Motor neuron (in vitro differentiated cells): ENCODE data around the gene ATF6. TPM values are rescaled to one million over a fixed set of nuclear protein-coding genes. Genes with fewer than 3 reads are reported as not detected.

Experiments
- ATAC-seq, 8 experiments: fragments of 200-7000 bp; cut with Tn5 transposase; replicated peaks in 6 of 8; 2 replicates each; pipeline ENCODE4 v1.8.0; 2021; ENCODE audit warnings: mild to moderate bottlenecking in 8 of 8, moderate library complexity in 8 of 8
- H3K27ac ChIP-seq, 2 donors: fragments of 250-450 bp; sonication (Bioruptor Pico); 2 replicates each; pipeline ENCODE4 v1.9.0; 2021; ENCODE audit warnings: antibody characterized with exemption in 2 of 2, mild to moderate bottlenecking in 2 of 2, moderate library complexity in 1 of 2
- H3K4me1 ChIP-seq, 2 donors: fragments of 250-450 bp; sonication (Bioruptor Pico); replicated peaks in 1 of 2; 2 replicates each; pipeline ENCODE4 v1.6.1; 2021; ENCODE audit warnings: antibody characterized with exemption in 2 of 2, mild to moderate bottlenecking in 2 of 2, moderate library complexity in 1 of 2
- H3K4me3 ChIP-seq, 5 donors: fragments of 250-450 bp; sonication (Bioruptor Pico); 2 replicates each; pipeline ENCODE4 v1.9.0; 2021; ENCODE audit warnings: antibody characterized with exemption in 5 of 5, mild to moderate bottlenecking in 5 of 5, moderate library complexity in 4 of 5
- WGBS, 10 experiments: fragments of 450-650 bp; shearing (Covaris generic); methylation state at CpG; one replicate each; pipeline ENCODE4 v1.0.0; 2022; 5-methylcytosine and 5-hydroxymethylcytosine counted together
- in situ Hi-C, 9 experiments: fragments of 400-800 bp; cut with MboI; loops; one replicate each; pipeline ENCODE4 v1.15.0; 2021; ENCODE audit warnings: low sequenced_read_pairs in 9 of 9, low pct_unique_long_range_greater_than_20kb in 2 of 9; ENCODE audit not compliant: unreplicated experiment in 9 of 9
- total RNA-seq, 8 experiments: library from RNA; unstranded; fragments of 300-600 nt; gene quantifications; 2 replicates each; pipeline versions ENCODE4 v1.2.3 to v1.2.4, GENCODE V29; 2022

ATF6 gene
- total RNA-seq, 8 experiments from 2014 or later = 18.2 to 46.3 (median 30.6) TPM

- no peak overlapping the region for H3K27ac ChIP-seq
- WGBS, 10 experiments = 75 to 89% (median 81%) methylated on average over 1 to 8 of the region's 8 CpGs; no CpG with 5 or more reads in 1 of the 10 experiments
- in situ Hi-C loops = no loop called here
- ATAC-seq = no peak
- H3K4me1 ChIP-seq = no peaks in the 10 kb centered on the region
- no peak overlapping the region for H3K4me3 ChIP-seq
These were observed 233.4 kb downstream of the ATF6 start for GRCh38 chr1:161999301-162000052.

- Histone ChIP-seq H3K27ac (no peak overlapping the region), H3K4me1 (no peaks in the 10 kb centered on the region), H3K4me3 (no peak overlapping the region)
- WGBS, 10 experiments = 89 to 100% (median 94%) methylated on average over 1 to 7 of the region's 11 CpGs; no CpG with 5 or more reads in 3 of the 10 experiments
- no peak for ATAC-seq
- in situ Hi-C loops = no loop called here
These were observed 233.9 kb downstream of the ATF6 start for GRCh38 chr1:162000053-162000420.

GRCh38 chr1:162003061-162003829 lies 237.1 kb downstream of the ATF6 start:
- no peak overlapping the region for H3K27ac ChIP-seq
- in situ Hi-C loops = no loop called here
- 2 to 74% (median 55%) methylated on average over 3 to 15 of the region's 15 CpGs; no CpG with 5 or more reads in 4 of the 10 experiments for WGBS, 10 experiments
- ATAC-seq = peak in 5 of 8 experiments; percentile 29 to 74 (median 42)
- no peaks in the 10 kb centered on the region for H3K4me1 ChIP-seq
- no peak overlapping the region for H3K4me3 ChIP-seq

- ATAC-seq = peak in 3 of 8 experiments; percentile 63 to 74 (median 70)
- in situ Hi-C loops = no loop called here
- Histone ChIP-seq H3K4me1 (no peaks in the 10 kb centered on the region), H3K27ac (no peak overlapping the region), H3K4me3 (no peak overlapping the region)
- 28 to 93% (median 74%) methylated on average over 3 to 5 of the region's 5 CpGs; no CpG with 5 or more reads in 4 of the 10 experiments for WGBS, 10 experiments
These were observed 237.7 kb downstream of the ATF6 start for GRCh38 chr1:162003830-162004215.

- in situ Hi-C loops = no loop called here
- 40 to 100% (median 86%) methylated on average over 1 to 3 of the region's 3 CpGs; no CpG with 5 or more reads in 2 of the 10 experiments for WGBS, 10 experiments
- ATAC-seq = no peak
- no peak overlapping the region for H3K27ac ChIP-seq
- no peaks in the 10 kb centered on the region for H3K4me1 ChIP-seq
- H3K4me3 ChIP-seq = no peak overlapping the region
These were observed 238.4 kb downstream of the ATF6 start for GRCh38 chr1:162004441-162004950.

GRCh38 chr1:162006081-162006480 lies 240.0 kb downstream of the ATF6 start:
- 74 to 100% (median 85%) methylated on average over 1 to 5 of the region's 6 CpGs; no CpG with 5 or more reads in 1 of the 10 experiments for WGBS, 10 experiments
- Histone ChIP-seq H3K4me3 (no peak overlapping the region), H3K4me1 (no peaks in the 10 kb centered on the region), H3K27ac (no peak overlapping the region)
- no peak for ATAC-seq
- in situ Hi-C loops = no loop called here

- in situ Hi-C loops = no loop called here
- WGBS, 10 experiments = 57 to 100% (median 96%) methylated on average over 1 to 3 of the region's 3 CpGs; no CpG with 5 or more reads in 4 of the 10 experiments
- ATAC-seq = no peak
- no peak overlapping the region for H3K27ac ChIP-seq
- H3K4me1 ChIP-seq = no peaks in the 10 kb centered on the region
- no peak overlapping the region for H3K4me3 ChIP-seq
These were observed 241.3 kb downstream of the ATF6 start for GRCh38 chr1:162007466-162007865.

- WGBS, 10 experiments = 65 to 100% (median 83%) methylated on average over 1 to 5 of the region's 5 CpGs; no CpG with 5 or more reads in 4 of the 10 experiments
- no peak overlapping the region for H3K27ac ChIP-seq
- no peaks in the 10 kb centered on the region for H3K4me1 ChIP-seq
- no peak overlapping the region for H3K4me3 ChIP-seq
- in situ Hi-C loops = no loop called here
- no peak for ATAC-seq
These were observed 242.7 kb downstream of the ATF6 start for GRCh38 chr1:162008799-162009198.

- Histone ChIP-seq H3K4me3 (no peak overlapping the region), H3K4me1 (no peaks in the 10 kb centered on the region), H3K27ac (no peak overlapping the region)
- 42 to 76% (median 53%) methylated on average over 1 to 9 of the region's 9 CpGs; no CpG with 5 or more reads in 5 of the 10 experiments for WGBS, 10 experiments
- ATAC-seq = no peak
- in situ Hi-C loops = no loop called here
These were observed 243.5 kb downstream of the ATF6 start for GRCh38 chr1:162009501-162010174.

- Histone ChIP-seq H3K27ac (no peak overlapping the region), H3K4me3 (no peak overlapping the region), H3K4me1 (no peaks in the 10 kb centered on the region)
- 50 to 94% (median 71%) methylated on average over 1 to 3 of the region's 3 CpGs; no CpG with 5 or more reads in 5 of the 10 experiments for WGBS, 10 experiments
- no peak for ATAC-seq
- in situ Hi-C loops = no loop called here
These were observed 244.0 kb downstream of the ATF6 start for GRCh38 chr1:162010175-162010506.

GRCh38 chr1:162011337-162012012 lies 245.4 kb downstream of the ATF6 start:
- Histone ChIP-seq H3K4me3 (no peak overlapping the region), H3K27ac (no peak overlapping the region), H3K4me1 (no peaks in the 10 kb centered on the region)
- WGBS, 10 experiments = 32 to 93% (median 85%) methylated on average over 3 to 8 of the region's 9 CpGs; no CpG with 5 or more reads in 2 of the 10 experiments
- ATAC-seq = no peak
- in situ Hi-C loops = no loop called here

GRCh38 chr1:162013289-162013688 lies 247.2 kb downstream of the ATF6 start:
- H3K27ac ChIP-seq = no peak overlapping the region
- in situ Hi-C loops = no loop called here
- no peaks in the 10 kb centered on the region for H3K4me1 ChIP-seq
- no peak overlapping the region for H3K4me3 ChIP-seq
- no peak for ATAC-seq
